Measurements from ENCODE around the gene PARD3. TPM values are rescaled to one million over a fixed set of nuclear protein-coding genes. Genes with fewer than 3 reads are reported as not detected.
A peak's percentile ranks its signal among the peaks of the same experiment; 100 is the strongest.

Gene PARD3
- total RNA-seq, 1 experiment from 2014 or later: 154 TPM

GRCh38 chr10:34696423-34696822, 118.7 kb downstream of the PARD3 start:
- POLR2A ChIA-PET (ENCODE audit: unreplicated experiment): no interaction called here
- intact Hi-C loops (cut with micrococcal nuclease): loop anchor here (1.0 kb wide), 2 partner anchors 17 to 30 kb away; no protein-coding TSS in a partner anchor
- H3K4me3 ChIP-seq (ENCODE audit: low read length): no peak overlapping the region

GRCh38 chr10:34690383-34691049, 124.6 kb downstream of the PARD3 start:
- intact Hi-C loops (cut with micrococcal nuclease): no loop called here
- H3K9ac ChIP-seq (ENCODE audit: low read length): no peak overlapping the region
- H3K27me3 ChIP-seq (ENCODE audit: low read length): no peaks in the 10 kb centered on the region
- POLR2A ChIA-PET (ENCODE audit: unreplicated experiment): no interaction called here
- peaks cover 11% of the 10 kb centered on the region for H3K4me1 ChIP-seq (ENCODE audit: insufficient read depth, low read length)
- no peak overlapping the region for H3K4me3 ChIP-seq (ENCODE audit: low read length)
- DNase-seq (no peak), ATAC-seq (no peak)
- peaks cover 53% of the 10 kb centered on the region for H3K79me2 ChIP-seq (ENCODE audit: low read length)
- H3K36me3 ChIP-seq (ENCODE audit: low read depth, low read length): peaks cover 5% of the 10 kb centered on the region; the same call in 1 of the 2 replicates
- no peak overlapping the region for H3K27ac ChIP-seq (ENCODE audit: low read length)
- CTCF ChIA-PET: no interaction called here
- H4K20me1 ChIP-seq (ENCODE audit: low read length): peaks cover 14% of the 10 kb centered on the region
- no peak overlapping the region for H2AFZ ChIP-seq (ENCODE audit: low read length)
- H3K4me2 ChIP-seq (ENCODE audit: low read length): no peak overlapping the region
- no peaks in the 10 kb centered on the region for H3K9me3 ChIP-seq (ENCODE audit: low read length)
- H3F3A ChIP-seq (ENCODE audit: low read length, unreplicated experiment): no peaks in the 10 kb centered on the region
- TF ChIP-seq CTCF (conservative IDR thresholded peaks at IDR 0.05; ENCODE audit: low read depth, low read length) (no peak), EZH2phosphoT487 (IDR thresholded peaks at IDR 0.05; ENCODE audit: borderline replicate concordance, low read length) (no peak), EZH2 (IDR thresholded peaks at IDR 0.05; ENCODE audit: low read length, unreplicated experiment) (no peak)
- no peaks in the 10 kb centered on the region for H3K9me2 ChIP-seq (replicated peaks; ENCODE audit: low read length)
- no TSS peak for BruUV-seq (replicated peaks)

More at GRCh38 chr10:34696423-34696822, 118.7 kb downstream of the PARD3 start:
- Histone ChIP-seq H3K27me3 (ENCODE audit: low read length) (no peaks in the 10 kb centered on the region), H3K9ac (ENCODE audit: low read length) (no peak overlapping the region), H3K9me2 (replicated peaks; ENCODE audit: low read length) (no peaks in the 10 kb centered on the region), H3K4me1 (ENCODE audit: insufficient read depth, low read length) (peaks cover 57% of the 10 kb centered on the region), H2AFZ (ENCODE audit: low read length) (no peak overlapping the region), H3K36me3 (ENCODE audit: low read depth, low read length) (peaks cover 5% of the 10 kb centered on the region; the same call in 1 of the 2 replicates), H3K9me3 (ENCODE audit: low read length) (no peaks in the 10 kb centered on the region), H3K4me2 (ENCODE audit: low read length) (peak overlapping the region; percentile 36), H4K20me1 (ENCODE audit: low read length) (peaks cover 33% of the 10 kb centered on the region), H3F3A (ENCODE audit: low read length, unreplicated experiment) (peaks cover 22% of the 10 kb centered on the region), H3K79me2 (ENCODE audit: low read length) (peaks cover 61% of the 10 kb centered on the region), H3K27ac (ENCODE audit: low read length) (peak overlapping the region; percentile 0; the same call in 1 of the 2 replicates)
- TF ChIP-seq EZH2phosphoT487 (IDR thresholded peaks at IDR 0.05; ENCODE audit: borderline replicate concordance, low read length) (no peak), EZH2 (IDR thresholded peaks at IDR 0.05; ENCODE audit: low read length, unreplicated experiment) (no peak), CTCF (conservative IDR thresholded peaks at IDR 0.05; ENCODE audit: low read depth, low read length) (no peak)
- peak; percentile 74 for ATAC-seq
- BruUV-seq (replicated peaks): no TSS peak
- DNase-seq: peak; percentile 99
- CTCF ChIA-PET: no interaction called here

- H3K79me2 ChIP-seq (ENCODE audit: low read length): peaks cover 59% of the 10 kb centered on the region
- no peak for ATAC-seq
- TF ChIP-seq CTCF (conservative IDR thresholded peaks at IDR 0.05; ENCODE audit: low read depth, low read length) (no peak), EZH2 (IDR thresholded peaks at IDR 0.05; ENCODE audit: low read length, unreplicated experiment) (no peak)
- DNase-seq: peak; percentile 66
- ChIA-PET POLR2A (ENCODE audit: unreplicated experiment) (no interaction called here), CTCF (no interaction called here)
- no peaks in the 10 kb centered on the region for H3K27me3 ChIP-seq (ENCODE audit: low read length)
- no peak overlapping the region for H3K27ac ChIP-seq (ENCODE audit: low read length)
- H3K9ac ChIP-seq (ENCODE audit: low read length): no peak overlapping the region
- no TSS peak for BruUV-seq (replicated peaks)
- intact Hi-C loops (cut with micrococcal nuclease): no loop called here
- H2AFZ ChIP-seq (ENCODE audit: low read length): peak overlapping the region; percentile 15
- H3K9me3 ChIP-seq (ENCODE audit: low read length): no peaks in the 10 kb centered on the region
- 0 out of 2 replicates have a peak, but pooled peaks cover 5% of the 10 kb centered on the region for H3K36me3 ChIP-seq (ENCODE audit: low read depth, low read length)
- H4K20me1 ChIP-seq (ENCODE audit: low read length): peaks cover 19% of the 10 kb centered on the region
- peak overlapping the region; percentile 38 for H3K4me2 ChIP-seq (ENCODE audit: low read length)
- no peaks in the 10 kb centered on the region for H3F3A ChIP-seq (ENCODE audit: low read length, unreplicated experiment)
- no peaks in the 10 kb centered on the region for H3K9me2 ChIP-seq (replicated peaks; ENCODE audit: low read length)
- 0 out of 2 replicates have a peak overlapping the region, but pooled peaks have one; percentile 0 for H3K4me3 ChIP-seq (ENCODE audit: low read length)
- H3K4me1 ChIP-seq (ENCODE audit: insufficient read depth, low read length): peaks cover 11% of the 10 kb centered on the region
Observed at GRCh38 chr10:34689053-34689452, 126.0 kb downstream of the PARD3 start.
